Tibial nerve (tissue), 3 donors: Measurements from ENCODE around the gene DPH1.

ENCODE experiments used
- POLR2A ChIP-seq, 2 donors: fragments of 450-650 bp; IDR thresholded peaks; one replicate each; pipeline ENCODE4 v1.6.1; 2017; ENCODE audit warnings: antibody characterized with exemption in 2 of 2, mild to moderate bottlenecking in 2 of 2, moderate library complexity in 2 of 2
- TF ChIP-seq, protein P1 (sequence below), 5 experiments: fragments of 200-600 bp in 3 of 5; fragments of 450-650 bp in 2 of 5; sonication (generic) in 3 of 5; IDR thresholded peaks; one replicate each; pipeline ENCODE4 v1.5.1; 2016 to 2019; ENCODE audit warnings: antibody characterized with exemption in 5 of 5, mild to moderate bottlenecking in 3 of 5, moderate library complexity in 2 of 5

DNA sequence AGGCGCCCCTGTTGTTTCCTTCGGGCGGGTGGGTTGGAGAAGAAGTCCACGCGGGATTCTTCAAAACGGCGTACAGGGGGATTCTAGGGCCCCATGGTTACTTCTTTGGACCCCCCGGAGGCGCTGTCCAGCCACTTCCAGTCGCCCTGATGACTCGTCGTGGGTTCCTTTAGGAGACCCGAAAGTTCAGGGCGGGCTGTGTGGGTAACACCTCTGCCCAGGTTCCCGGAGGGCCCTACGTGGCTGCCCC lies 24.2 kb downstream of the DPH1 start:
- TF ChIP-seq, protein P1, sequence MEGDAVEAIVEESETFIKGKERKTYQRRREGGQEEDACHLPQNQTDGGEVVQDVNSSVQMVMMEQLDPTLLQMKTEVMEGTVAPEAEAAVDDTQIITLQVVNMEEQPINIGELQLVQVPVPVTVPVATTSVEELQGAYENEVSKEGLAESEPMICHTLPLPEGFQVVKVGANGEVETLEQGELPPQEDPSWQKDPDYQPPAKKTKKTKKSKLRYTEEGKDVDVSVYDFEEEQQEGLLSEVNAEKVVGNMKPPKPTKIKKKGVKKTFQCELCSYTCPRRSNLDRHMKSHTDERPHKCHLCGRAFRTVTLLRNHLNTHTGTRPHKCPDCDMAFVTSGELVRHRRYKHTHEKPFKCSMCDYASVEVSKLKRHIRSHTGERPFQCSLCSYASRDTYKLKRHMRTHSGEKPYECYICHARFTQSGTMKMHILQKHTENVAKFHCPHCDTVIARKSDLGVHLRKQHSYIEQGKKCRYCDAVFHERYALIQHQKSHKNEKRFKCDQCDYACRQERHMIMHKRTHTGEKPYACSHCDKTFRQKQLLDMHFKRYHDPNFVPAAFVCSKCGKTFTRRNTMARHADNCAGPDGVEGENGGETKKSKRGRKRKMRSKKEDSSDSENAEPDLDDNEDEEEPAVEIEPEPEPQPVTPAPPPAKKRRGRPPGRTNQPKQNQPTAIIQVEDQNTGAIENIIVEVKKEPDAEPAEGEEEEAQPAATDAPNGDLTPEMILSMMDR (IDR thresholded peaks at IDR 0.05) = no peak
- no peak for TF ChIP-seq POLR2A (IDR thresholded peaks at IDR 0.05)
